Memory B cell (primary cell): ENCODE data around the gene PLA2G2F.
"Not testable (repeated sequence)": the region's sequence is repeated elsewhere in the genome, so short reads cannot be mapped to it uniquely, and the experiment has no call there.

Experiments used
- ATAC-seq: fragments of 150-1000 bp; cut with Tn5 transposase; 2 replicates; pipeline ENCODE4 v1.10.0; 2021; ENCODE audit warnings: low read depth, mild to moderate bottlenecking, moderate library complexity
- DNase-seq, 2 donors: peaks; one replicate each; pipeline ENCODE4 v3.0.0; 2022; ENCODE audit warnings: low spot score in 2 of 2
- H3K27ac Mint-ChIP-seq: one replicate; pipeline ENCODE4 v1.8.0; 2022; ENCODE audit warnings: mild to moderate bottlenecking, moderate library complexity, mixed read lengths
- H3K27me3 Mint-ChIP-seq: one replicate; pipeline ENCODE4 v1.8.0; 2022; ENCODE audit warnings: mixed read lengths
- H3K36me3 Mint-ChIP-seq: one replicate; pipeline ENCODE4 v1.8.0; 2022; ENCODE audit warnings: mild to moderate bottlenecking, mixed read lengths
- H3K4me1 Mint-ChIP-seq: one replicate; pipeline ENCODE4 v1.8.0; 2022; ENCODE audit warnings: mixed read lengths
- H3K4me3 Mint-ChIP-seq: one replicate; pipeline ENCODE4 v1.8.0; 2022; ENCODE audit warnings: mild to moderate bottlenecking, moderate library complexity, mixed read lengths
- H3K9me3 Mint-ChIP-seq: one replicate; pipeline ENCODE4 v1.8.0; 2022; ENCODE audit warnings: mixed read lengths

PLA2G2F gene

DNA sequence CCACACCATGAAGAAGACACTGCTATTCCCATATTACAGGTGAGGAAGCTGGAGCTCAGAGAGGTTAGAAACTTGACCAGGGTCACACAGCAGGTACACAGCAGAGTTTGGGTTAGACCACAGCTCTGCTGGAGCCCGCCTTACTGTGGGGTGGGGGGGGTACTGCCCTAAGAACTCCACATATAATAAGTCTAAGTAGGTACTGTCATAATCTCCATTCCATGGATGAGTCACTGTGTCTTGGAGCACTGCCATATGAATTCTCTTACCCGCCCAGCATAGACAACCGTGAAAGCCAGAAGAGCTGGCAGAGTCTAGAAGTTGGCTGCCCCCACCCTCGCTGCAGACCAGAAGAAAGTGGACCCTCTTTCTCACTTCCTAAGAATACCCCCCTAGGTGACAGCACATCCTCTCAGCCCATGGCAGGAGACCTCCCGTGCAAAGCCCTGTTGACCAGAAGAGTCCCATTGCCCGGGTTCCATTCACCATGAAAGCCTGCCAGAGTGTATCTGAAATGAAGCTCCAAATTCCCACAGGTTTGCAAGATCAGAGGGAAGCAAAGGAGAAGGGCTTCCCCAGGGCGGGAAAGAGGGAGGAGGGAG lies 14.6 kb upstream of the PLA2G2F start:
- peaks cover 2% of the 10 kb centered on the region for H3K9me3 Mint-ChIP-seq
- no peak for DNase-seq
- no peaks in the 10 kb centered on the region for H3K27me3 Mint-ChIP-seq
- H3K4me1 Mint-ChIP-seq: peaks cover 42% of the 10 kb centered on the region
- no peak for ATAC-seq
- H3K27ac Mint-ChIP-seq: no peak overlapping the region
- H3K4me3 Mint-ChIP-seq: no peak overlapping the region
- no peaks in the 10 kb centered on the region for H3K36me3 Mint-ChIP-seq

DNA sequence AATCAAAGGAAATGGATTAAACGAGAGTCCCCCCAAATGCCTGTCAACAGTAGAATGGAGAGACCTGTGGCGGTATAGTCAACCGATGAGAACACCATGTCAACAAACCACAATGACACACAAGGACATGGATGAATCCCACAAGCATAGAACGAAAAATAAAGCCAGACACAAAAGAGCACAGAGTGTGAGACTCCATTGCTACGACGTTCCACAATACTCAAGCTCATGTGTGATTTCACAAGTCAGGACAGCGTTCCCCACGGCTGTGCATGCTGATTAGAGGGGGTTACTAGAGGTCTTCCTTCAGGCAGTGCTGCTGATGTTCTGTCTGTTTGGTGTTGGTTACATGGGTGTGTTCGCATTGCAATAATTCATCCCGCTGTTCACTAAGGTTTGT lies 14.0 kb upstream of the PLA2G2F start:
- no peaks in the 10 kb centered on the region for H3K36me3 Mint-ChIP-seq
- H3K9me3 Mint-ChIP-seq: peaks cover 2% of the 10 kb centered on the region
- DNase-seq: no peak
- H3K4me3 Mint-ChIP-seq: no peak overlapping the region
- no peak overlapping the region for H3K27ac Mint-ChIP-seq
- no peak for ATAC-seq
- H3K4me1 Mint-ChIP-seq: peaks cover 36% of the 10 kb centered on the region
- no peaks in the 10 kb centered on the region for H3K27me3 Mint-ChIP-seq

DNA sequence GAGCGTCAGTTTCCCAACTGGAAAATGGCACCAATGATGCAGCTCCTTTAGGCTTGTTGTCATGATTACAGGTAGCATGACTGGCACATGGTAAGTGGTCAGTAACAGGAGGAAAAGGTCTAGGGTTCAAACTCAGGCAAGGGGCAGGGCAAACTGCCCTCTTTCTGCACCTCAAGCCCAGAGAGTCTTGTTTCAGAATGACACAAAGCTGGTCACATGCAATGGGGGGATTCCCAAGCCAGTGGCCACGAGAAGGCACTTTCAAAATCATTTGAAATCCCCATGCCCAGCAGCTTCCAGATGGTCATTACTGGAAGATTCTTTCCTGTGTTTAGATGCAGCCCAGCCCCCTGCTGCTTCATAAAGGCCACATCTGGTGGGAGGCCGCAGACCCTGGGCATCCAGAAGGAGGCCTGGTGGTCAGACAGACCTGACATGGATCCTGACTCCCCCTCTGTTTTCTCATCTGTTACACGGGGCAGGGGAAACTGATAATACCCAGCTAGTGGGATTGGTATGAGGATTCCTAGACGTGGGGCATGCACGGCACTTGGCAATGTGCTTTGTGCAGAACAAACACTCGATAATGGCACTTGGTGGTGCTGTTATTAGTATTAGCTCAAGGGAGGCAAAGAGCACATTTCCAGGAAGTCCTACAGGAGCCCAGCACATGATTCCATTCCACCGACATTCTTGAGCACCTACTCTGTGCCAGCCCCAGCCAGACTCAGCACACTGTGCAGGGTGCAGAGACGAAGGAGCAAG lies 12.9 kb upstream of the PLA2G2F start:
- Mint-ChIP-seq H3K27ac (no peak overlapping the region), H3K9me3 (peaks cover 2% of the 10 kb centered on the region), H3K36me3 (no peaks in the 10 kb centered on the region), H3K4me1 (peaks cover 30% of the 10 kb centered on the region), H3K4me3 (no peak overlapping the region), H3K27me3 (no peaks in the 10 kb centered on the region)
- no peak for DNase-seq
- ATAC-seq: no peak

DNA sequence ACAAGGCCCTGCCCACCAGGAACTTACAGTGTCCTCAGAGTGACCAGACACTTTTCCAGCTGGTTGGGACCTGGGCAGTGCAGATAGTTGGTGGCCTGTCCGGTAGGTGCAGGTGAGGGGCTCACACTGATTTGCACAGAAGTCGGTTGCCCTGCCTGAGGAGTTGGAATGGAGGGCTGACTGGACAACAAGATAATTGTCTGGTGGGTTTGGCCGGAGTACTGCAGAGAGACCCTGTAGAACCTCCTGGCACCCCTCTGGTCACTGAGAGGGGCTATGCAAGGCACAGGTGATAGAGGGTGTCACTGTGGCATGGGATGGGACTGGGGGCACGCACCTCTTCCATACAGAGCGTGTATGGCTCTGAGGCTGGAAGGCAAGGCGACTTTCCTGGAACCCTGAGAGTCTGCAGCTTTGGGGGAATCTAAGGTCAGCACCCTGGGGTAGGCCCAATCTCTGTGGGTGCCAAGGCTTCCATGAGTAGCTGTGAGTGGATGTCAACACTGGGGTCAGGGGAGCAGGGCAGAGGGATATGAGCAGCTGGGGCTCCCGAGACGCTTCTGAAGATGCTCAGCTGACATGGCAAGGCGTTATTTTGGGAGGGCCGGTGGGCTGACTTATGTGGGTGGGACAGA lies 12.2 kb upstream of the PLA2G2F start:
- ATAC-seq (no peak), DNase-seq (no peak)
- Mint-ChIP-seq H3K4me1 (peaks cover 27% of the 10 kb centered on the region), H3K27me3 (no peaks in the 10 kb centered on the region), H3K36me3 (no peaks in the 10 kb centered on the region), H3K27ac (peak overlapping the region; percentile 7), H3K9me3 (peaks cover 2% of the 10 kb centered on the region), H3K4me3 (no peak overlapping the region)

DNA sequence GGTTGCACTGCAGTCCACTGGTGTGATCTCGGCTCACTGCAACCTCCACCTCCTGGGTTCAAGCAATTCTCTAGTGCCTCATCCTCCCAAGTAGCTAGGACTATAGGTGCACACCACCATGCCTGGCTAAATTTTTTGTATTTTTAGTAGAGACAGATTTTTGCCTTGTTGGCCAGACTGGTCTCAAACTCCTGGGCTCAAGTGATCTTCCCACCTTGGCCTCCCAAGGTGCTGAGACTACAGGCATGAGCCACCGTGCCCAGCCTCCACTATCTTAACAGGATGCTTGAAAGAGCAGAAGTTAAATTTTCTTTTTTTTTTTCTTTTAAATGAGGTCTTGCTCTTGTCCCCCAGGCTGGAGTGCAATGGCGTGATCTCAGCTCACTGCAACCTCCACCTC lies 8.6 kb upstream of the PLA2G2F start:
- not testable (repeated sequence) for H3K27me3 Mint-ChIP-seq, ATAC-seq, H3K4me3 Mint-ChIP-seq, H3K36me3 Mint-ChIP-seq, DNase-seq, H3K27ac Mint-ChIP-seq, H3K9me3 Mint-ChIP-seq
- peaks cover 14% of the 10 kb centered on the region for H3K4me1 Mint-ChIP-seq

DNA sequence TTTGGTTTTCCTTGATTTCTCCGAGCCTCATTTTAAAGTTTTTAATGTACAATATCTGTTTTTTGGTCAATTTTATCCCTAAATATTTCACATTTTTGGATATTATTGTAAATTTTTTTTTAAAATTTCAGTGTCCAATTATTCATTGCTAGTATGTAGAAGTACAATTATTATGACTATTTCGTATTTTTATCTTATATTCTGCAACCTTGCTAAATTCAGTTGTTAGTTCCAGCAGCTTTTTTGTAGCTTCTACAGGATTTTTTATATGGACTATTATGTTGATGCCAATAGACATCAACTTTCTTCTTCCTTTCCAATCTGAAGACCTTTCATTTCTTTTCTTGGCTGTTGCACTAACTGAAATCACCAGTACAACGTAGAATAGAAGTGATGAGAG lies 4.1 kb upstream of the PLA2G2F start:
- Mint-ChIP-seq H3K9me3 (no peaks in the 10 kb centered on the region), H3K36me3 (no peaks in the 10 kb centered on the region), H3K4me1 (no peaks in the 10 kb centered on the region), H3K27me3 (no peaks in the 10 kb centered on the region), H3K4me3 (no peak overlapping the region), H3K27ac (no peak overlapping the region)
- DNase-seq (no peak), ATAC-seq (no peak)

DNA sequence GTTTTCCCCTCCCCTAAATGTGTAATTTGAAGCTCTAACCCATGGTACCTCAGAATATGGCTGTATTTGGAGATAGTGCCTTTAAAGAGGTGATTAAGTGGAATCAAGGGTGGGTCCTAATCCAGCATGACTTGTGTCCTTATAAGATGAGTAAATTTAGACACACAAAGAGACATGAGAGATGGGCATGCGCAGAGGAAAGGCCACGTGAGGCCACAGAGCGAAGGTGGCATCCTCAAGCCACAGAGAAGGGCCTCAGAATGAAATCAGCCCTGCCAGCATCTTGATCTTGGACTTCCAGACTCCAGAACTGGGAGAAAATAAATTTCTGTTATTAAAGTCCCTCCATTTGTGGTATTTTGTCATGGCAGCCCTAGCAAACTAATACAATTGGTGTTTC lies 2.9 kb upstream of the PLA2G2F start:
- no peaks in the 10 kb centered on the region for H3K36me3 Mint-ChIP-seq
- no peaks in the 10 kb centered on the region for H3K9me3 Mint-ChIP-seq
- no peak overlapping the region for H3K4me3 Mint-ChIP-seq
- ATAC-seq (no peak), DNase-seq (no peak)
- H3K4me1 Mint-ChIP-seq: peaks cover 3% of the 10 kb centered on the region
- peaks cover 5% of the 10 kb centered on the region for H3K27me3 Mint-ChIP-seq
- H3K27ac Mint-ChIP-seq: no peak overlapping the region

DNA sequence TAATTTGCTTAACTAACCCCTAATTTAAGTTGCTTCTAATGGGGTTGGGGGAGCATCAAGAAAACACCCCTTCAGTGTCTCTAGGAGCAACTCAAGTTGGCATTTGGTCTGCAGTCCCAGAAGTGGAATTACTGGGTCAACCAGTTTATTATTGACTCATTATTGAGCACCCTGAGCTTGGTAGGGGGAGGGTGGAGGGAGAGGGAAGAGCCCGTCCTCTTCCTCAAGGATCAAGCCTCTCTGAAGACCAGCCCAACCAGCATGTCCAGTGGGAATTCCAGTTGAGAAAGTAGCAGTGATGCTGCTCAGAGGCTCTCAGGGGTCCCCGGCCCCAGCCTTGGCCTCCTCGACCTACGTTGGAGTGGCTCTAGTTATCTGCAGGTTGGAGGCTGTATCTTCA lies 2.1 kb upstream of the PLA2G2F start:
- Mint-ChIP-seq H3K36me3 (no peaks in the 10 kb centered on the region), H3K4me1 (peaks cover 3% of the 10 kb centered on the region), H3K4me3 (no peak overlapping the region), H3K27ac (no peak overlapping the region), H3K27me3 (peaks cover 6% of the 10 kb centered on the region), H3K9me3 (no peaks in the 10 kb centered on the region)
- no peak for ATAC-seq
- no peak for DNase-seq

DNA sequence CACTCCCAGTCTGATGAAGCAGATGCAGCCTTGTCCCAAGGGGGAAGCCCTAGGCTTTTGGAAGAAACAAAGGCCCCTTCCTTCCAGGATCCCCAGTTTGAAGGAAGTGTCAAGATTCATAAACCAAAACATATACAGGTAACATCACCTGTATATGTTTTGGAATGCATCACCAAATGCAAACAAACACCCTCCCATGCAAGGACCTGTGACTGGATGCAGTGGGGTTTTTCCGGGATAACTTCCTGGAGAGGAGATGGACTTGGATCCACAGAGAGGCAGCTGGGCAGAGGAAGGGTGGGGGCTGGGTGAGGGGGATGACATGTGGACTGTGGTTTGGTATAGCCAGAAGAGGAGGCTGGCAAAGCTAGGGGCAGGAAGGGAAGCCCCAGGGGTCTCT lies 1.5 kb upstream of the PLA2G2F start:
- ATAC-seq (no peak), DNase-seq (no peak)
- H3K27me3 Mint-ChIP-seq: peaks cover 6% of the 10 kb centered on the region
- no peaks in the 10 kb centered on the region for H3K9me3 Mint-ChIP-seq
- H3K27ac Mint-ChIP-seq: no peak overlapping the region
- peaks cover 3% of the 10 kb centered on the region for H3K4me1 Mint-ChIP-seq
- H3K4me3 Mint-ChIP-seq: no peak overlapping the region
- H3K36me3 Mint-ChIP-seq: no peaks in the 10 kb centered on the region

DNA sequence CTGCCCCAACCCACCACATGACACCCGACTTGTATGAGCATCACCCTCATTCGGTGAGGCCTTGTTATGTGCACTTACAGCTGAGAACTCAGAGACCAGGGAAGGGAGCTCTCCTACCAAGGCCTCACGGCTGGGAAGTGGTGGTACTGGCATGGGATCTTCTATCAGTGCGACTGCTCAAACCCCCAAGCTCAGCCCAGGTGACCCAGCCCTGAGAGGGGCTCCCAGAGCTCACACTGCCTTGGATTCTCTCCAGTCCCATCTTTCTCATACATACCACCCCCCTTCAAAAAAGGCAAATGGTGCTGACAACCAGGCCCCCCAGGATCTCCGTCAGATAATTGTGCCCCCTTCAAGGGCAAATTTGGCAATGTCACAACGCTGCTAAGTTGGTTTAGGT lies 777 bp upstream of the PLA2G2F start:
- no peak for DNase-seq
- H3K9me3 Mint-ChIP-seq: no peaks in the 10 kb centered on the region
- H3K4me3 Mint-ChIP-seq: no peak overlapping the region
- H3K27ac Mint-ChIP-seq: no peak overlapping the region
- peaks cover 6% of the 10 kb centered on the region for H3K27me3 Mint-ChIP-seq
- H3K36me3 Mint-ChIP-seq: no peaks in the 10 kb centered on the region
- peaks cover 3% of the 10 kb centered on the region for H3K4me1 Mint-ChIP-seq
- no peak for ATAC-seq

DNA sequence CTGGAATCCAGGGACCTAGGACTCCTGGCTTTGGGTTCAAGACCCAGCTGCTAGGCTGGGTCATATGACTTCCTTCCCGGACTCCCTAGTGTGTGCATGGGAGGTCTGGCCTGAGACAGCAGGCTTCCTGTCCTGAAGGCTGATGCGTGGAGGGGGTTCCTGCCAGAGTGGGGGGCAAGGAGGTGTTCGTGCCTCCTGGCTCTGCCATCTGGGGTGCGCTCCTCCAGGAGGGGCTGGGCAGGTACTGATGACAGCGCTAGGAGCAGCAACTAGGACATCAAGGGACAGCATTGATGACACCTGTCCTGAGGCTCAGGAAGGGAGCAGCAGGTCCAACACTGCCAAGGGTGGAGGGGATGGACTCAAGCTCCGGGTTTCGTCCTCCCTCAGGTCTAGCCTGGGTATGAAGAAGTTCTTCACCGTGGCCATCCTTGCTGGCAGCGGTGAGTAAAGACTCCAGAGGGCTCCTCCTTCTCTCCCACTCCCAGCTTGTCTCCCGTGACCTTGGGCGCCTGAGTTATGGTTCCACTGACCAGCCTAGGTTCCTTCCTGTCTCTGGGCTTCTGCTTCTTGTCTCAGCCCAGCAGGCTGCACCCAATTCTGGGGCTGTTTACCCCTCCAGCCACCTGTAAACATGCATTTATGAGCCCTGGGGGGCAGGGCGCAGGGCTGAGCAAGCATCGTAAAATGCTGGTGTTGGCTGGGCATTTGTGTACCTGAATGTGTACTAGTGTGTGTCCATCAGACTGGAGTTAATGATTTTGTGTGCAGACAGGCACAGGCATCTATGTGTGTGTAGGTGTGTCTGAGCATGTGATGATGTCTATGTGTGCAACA lies 871 bp downstream of the PLA2G2F start:
- DNase-seq: no peak
- Mint-ChIP-seq H3K36me3 (no peaks in the 10 kb centered on the region), H3K27me3 (peaks cover 6% of the 10 kb centered on the region), H3K4me3 (no peak overlapping the region), H3K9me3 (no peaks in the 10 kb centered on the region), H3K4me1 (peaks cover 3% of the 10 kb centered on the region), H3K27ac (no peak overlapping the region)
- ATAC-seq: no peak

DNA sequence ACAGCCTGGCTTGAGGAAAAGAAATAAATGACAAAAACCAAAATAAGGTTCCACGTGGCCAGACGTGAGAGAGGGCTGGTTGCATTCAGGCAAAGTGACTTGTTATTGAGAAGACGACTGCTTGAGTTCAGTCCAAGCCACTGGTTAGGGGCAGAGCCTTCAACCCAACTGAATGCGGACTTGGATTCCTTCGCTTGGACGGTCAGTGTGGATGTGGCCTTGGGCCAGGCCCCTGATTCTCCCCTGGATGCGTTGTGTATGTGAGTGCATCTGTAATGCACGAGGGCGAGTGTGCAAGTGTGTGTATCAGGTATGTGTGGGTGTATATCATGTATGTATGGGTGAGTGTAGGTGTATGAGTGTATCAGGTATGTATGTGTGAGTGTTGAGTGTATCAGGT lies 1.9 kb downstream of the PLA2G2F start:
- Mint-ChIP-seq H3K4me3 (no peak overlapping the region), H3K27me3 (peaks cover 6% of the 10 kb centered on the region), H3K4me1 (peaks cover 3% of the 10 kb centered on the region), H3K9me3 (no peaks in the 10 kb centered on the region), H3K27ac (no peak overlapping the region), H3K36me3 (no peaks in the 10 kb centered on the region)
- no peak for DNase-seq
- ATAC-seq: no peak

DNA sequence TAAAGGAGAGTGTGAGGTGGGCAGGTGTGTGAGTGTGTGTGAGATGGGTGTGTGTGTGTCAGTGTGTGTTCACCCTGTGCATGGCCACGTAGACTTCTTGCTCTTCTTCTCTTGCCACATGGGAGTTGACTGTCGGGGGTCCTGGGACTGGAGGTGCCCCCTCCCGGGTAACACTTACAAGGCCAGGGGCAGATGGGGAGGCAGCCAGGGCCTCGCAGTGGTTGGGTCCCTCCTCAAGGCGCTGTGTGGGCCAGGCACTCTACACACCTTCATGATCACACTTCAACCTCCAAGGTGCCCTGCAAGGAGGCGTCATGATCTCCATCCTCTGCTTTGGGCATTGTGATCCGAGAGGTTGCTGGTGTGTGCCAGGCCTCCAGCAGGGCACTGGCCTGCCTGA lies 2.3 kb downstream of the PLA2G2F start:
- no peak overlapping the region for H3K27ac Mint-ChIP-seq
- no peaks in the 10 kb centered on the region for H3K9me3 Mint-ChIP-seq
- ATAC-seq: no peak
- DNase-seq: no peak
- H3K36me3 Mint-ChIP-seq: no peaks in the 10 kb centered on the region
- peaks cover 3% of the 10 kb centered on the region for H3K4me1 Mint-ChIP-seq
- H3K4me3 Mint-ChIP-seq: no peak overlapping the region
- H3K27me3 Mint-ChIP-seq: peaks cover 6% of the 10 kb centered on the region
